NCI-H69 (cell line): ENCODE results near the gene HOXA6.
A peak's percentile ranks its signal among the peaks of the same experiment; 100 is the strongest.

Source experiments
- DNase-seq: peaks from one replicate; lab custom pipeline; 2025; lab: John Stamatoyannopoulos, UW

Gene HOXA6

GRCh38 chr7:27149842-27150567 lies 2.4 kb upstream of the HOXA6 start:
- peak; percentile 84 for DNase-seq

- DNase-seq, result peak; percentile 73
These were observed 1.4 kb upstream of the HOXA6 start for GRCh38 chr7:27148756-27149641.

GRCh38 chr7:27148031-27148755 lies 619 bp upstream of the HOXA6 start:
- DNase-seq, result peak; percentile 76

GRCh38 chr7:27146491-27147198 lies 929 bp downstream of the HOXA6 start:
- no peak for DNase-seq

GRCh38 chr7:27145914-27146412 lies 1.6 kb downstream of the HOXA6 start:
- DNase-seq, result no peak

GRCh38 chr7:27145165-27145913 lies 2.2 kb downstream of the HOXA6 start:
- DNase-seq, result no peak

GRCh38 chr7:27144781-27145164 lies 2.8 kb downstream of the HOXA6 start:
- no peak for DNase-seq

- no peak for DNase-seq
These were observed 3.4 kb downstream of the HOXA6 start for GRCh38 chr7:27143950-27144780.

GRCh38 chr7:27143023-27143949 lies 4.3 kb downstream of the HOXA6 start, which contains the start of gene HOXA5:
Gene HOXA5, minus strand, starts transcription at chr7:27143681. Its CDS starts 74 bp downstream, at chr7:27143607.
- DNase-seq, result no peak

GRCh38 chr7:27142580-27143022 lies 5.0 kb downstream of the HOXA6 start:
- DNase-seq, result no peak

GRCh38 chr7:27141923-27142579 lies 5.5 kb downstream of the HOXA6 start:
- no peak for DNase-seq

GRCh38 chr7:27141137-27141922 lies 6.2 kb downstream of the HOXA6 start:
- no peak for DNase-seq

- DNase-seq, result no peak
These were observed 7.3 kb downstream of the HOXA6 start for GRCh38 chr7:27140126-27140857.

- no peak for DNase-seq
These were observed 8.0 kb downstream of the HOXA6 start for GRCh38 chr7:27139334-27140125.

- no peak for DNase-seq
These were observed 8.6 kb downstream of the HOXA6 start for GRCh38 chr7:27138985-27139333.

GRCh38 chr7:27138472-27138871 lies 9.1 kb downstream of the HOXA6 start:
- no peak for DNase-seq
